Measurements from ENCODE around the gene ANKS1B. TPM values are rescaled to one million over a fixed set of nuclear protein-coding genes. Genes with fewer than 3 reads are reported as not detected.

The ANKS1B gene
- total RNA-seq, 1 experiment from 2014 or later: 5.8 TPM

DNA sequence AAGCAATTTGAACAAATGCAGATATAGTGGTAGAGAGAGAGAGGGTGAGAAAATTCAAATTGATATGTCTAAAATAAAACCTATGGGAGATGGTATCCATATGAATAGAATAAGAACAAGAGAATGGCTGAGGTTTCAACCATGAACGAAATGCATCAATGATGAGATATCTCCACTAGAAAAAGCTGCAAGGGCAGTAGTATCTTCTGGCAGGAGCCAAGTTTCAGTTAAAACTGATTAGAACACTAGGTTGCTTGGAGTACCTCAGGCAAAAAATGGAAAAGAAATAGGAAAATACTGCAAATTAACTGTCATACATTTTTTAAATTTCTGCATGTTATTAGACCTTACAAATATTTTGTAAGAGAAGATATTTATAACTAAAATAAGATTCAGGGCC lies 151.3 kb downstream of the ANKS1B start:
- peaks cover 4% of the 10 kb centered on the region for H3K9me3 Mint-ChIP-seq
- H3K4me3 Mint-ChIP-seq: no peak overlapping the region
- no peak for ATAC-seq
- no peak overlapping the region for H3K27ac Mint-ChIP-seq
- H3K27me3 Mint-ChIP-seq (ENCODE audit: low read depth): no peaks in the 10 kb centered on the region
- H3K36me3 Mint-ChIP-seq: no peaks in the 10 kb centered on the region
- ChIA-PET POLR2A (no interaction called here), CTCF (no interaction called here)
- TF ChIP-seq CREM (CRISPR knock-in tag; IDR thresholded peaks at IDR 0.05) (no peak), HMGA2 (CRISPR knock-in tag; IDR thresholded peaks at IDR 0.05) (no peak), GRHL2 (CRISPR knock-in tag; IDR thresholded peaks at IDR 0.05; ENCODE audit: insufficient replicate concordance, severe bottlenecking) (no peak), MYBL2 (CRISPR knock-in tag; IDR thresholded peaks at IDR 0.05) (no peak), ZNF317 (CRISPR knock-in tag; IDR thresholded peaks at IDR 0.05; ENCODE audit: borderline replicate concordance, low read depth) (no peak), FOXP1 (CRISPR knock-in tag; IDR thresholded peaks at IDR 0.05; ENCODE audit: borderline replicate concordance) (no peak), NR3C1 (CRISPR knock-in tag; conservative IDR thresholded peaks at IDR 0.05; ENCODE audit: low read depth) (no peak), ZBTB43 (CRISPR knock-in tag; IDR thresholded peaks at IDR 0.05) (no peak), ZNF425 (CRISPR knock-in tag; conservative IDR thresholded peaks at IDR 0.05) (no peak)
- H3K4me1 Mint-ChIP-seq: peaks cover 4% of the 10 kb centered on the region; the same call in 1 of the 2 replicates
- DNase-seq (ENCODE audit: low spot score): no peak

DNA sequence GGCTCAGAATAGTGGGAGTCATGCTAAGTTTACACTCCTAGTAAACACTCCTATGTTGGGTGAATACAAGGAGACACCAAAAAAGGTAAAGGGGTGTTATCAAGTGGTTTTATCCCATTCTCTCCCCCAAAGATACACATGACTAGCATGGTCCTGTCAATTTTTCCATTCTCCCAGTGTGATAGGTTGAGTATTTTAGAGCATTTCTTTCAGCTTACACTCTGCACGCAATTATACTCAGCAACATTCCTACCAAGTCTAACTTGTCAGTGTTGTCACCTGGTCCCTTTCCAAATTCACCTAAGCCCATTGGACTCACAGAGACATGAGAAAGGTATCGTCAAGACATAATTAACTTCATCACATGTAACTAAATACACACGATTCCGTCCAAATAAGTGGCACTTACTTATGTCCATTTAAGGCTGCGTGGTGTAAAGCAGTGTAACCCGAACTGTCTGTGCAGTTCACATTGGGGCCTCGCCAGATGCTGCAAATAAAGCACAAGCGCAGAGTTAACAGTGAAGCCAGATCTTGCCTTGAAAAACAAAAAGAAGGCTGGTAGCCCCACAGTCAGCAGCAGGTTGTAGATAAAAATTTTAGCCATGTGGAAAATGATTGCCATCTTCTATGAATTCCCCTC lies 159.7 kb downstream of the ANKS1B start:
- Mint-ChIP-seq H3K27ac (no peak overlapping the region), H3K4me1 (no peaks in the 10 kb centered on the region), H3K4me3 (no peak overlapping the region), H3K9me3 (peaks cover 8% of the 10 kb centered on the region), H3K36me3 (no peaks in the 10 kb centered on the region), H3K27me3 (ENCODE audit: low read depth) (no peaks in the 10 kb centered on the region)
- TF ChIP-seq ZNF416 (CRISPR knock-in tag; IDR thresholded peaks at IDR 0.05): no peak
- no peak for TF ChIP-seq ZNF219 (CRISPR knock-in tag; IDR thresholded peaks at IDR 0.05; ENCODE audit: borderline replicate concordance)
- POLR2A ChIA-PET: no interaction called here
- CTCF ChIA-PET: interaction anchor here (1.2 kb wide), 1 partner anchor 330 kb away, joined by 4 read pairs; no protein-coding TSS in a partner anchor
- DNase-seq (ENCODE audit: low spot score): no peak
- no peak for ATAC-seq

- Mint-ChIP-seq H3K27ac (no peak overlapping the region), H3K36me3 (no peaks in the 10 kb centered on the region), H3K27me3 (ENCODE audit: low read depth) (no peaks in the 10 kb centered on the region; the same call in 1 of the 2 replicates), H3K9me3 (no peaks in the 10 kb centered on the region), H3K4me1 (no peaks in the 10 kb centered on the region), H3K4me3 (no peak overlapping the region)
- ATAC-seq (peak; percentile 67), DNase-seq (ENCODE audit: low spot score) (no peak)
- POLR2A ChIA-PET: no interaction called here
- CTCF ChIA-PET: no interaction called here
- TF ChIP-seq JAZF1 (CRISPR knock-in tag; IDR thresholded peaks at IDR 0.05): no peak
- TF ChIP-seq ZMAT4 (CRISPR knock-in tag; IDR thresholded peaks at IDR 0.05): no peak
- TF ChIP-seq SMAD4 (CRISPR knock-in tag; IDR thresholded peaks at IDR 0.05): no peak
- no peak for TF ChIP-seq ZNF416 (CRISPR knock-in tag; IDR thresholded peaks at IDR 0.05)
- TF ChIP-seq GABPB1 (CRISPR knock-in tag; IDR thresholded peaks at IDR 0.05): no peak
- TF ChIP-seq IRF1 (CRISPR knock-in tag; IDR thresholded peaks at IDR 0.05): no peak
- no peak for TF ChIP-seq ZNF121 (CRISPR knock-in tag; IDR thresholded peaks at IDR 0.05)
- TF ChIP-seq GRHL2 (CRISPR knock-in tag; IDR thresholded peaks at IDR 0.05; ENCODE audit: insufficient replicate concordance, severe bottlenecking): no peak
- TF ChIP-seq TEAD1 (CRISPR knock-in tag; IDR thresholded peaks at IDR 0.05): no peak
- no peak for TF ChIP-seq NR1H2 (CRISPR knock-in tag; IDR thresholded peaks at IDR 0.05)
- no peak for TF ChIP-seq ZNF281 (CRISPR knock-in tag; IDR thresholded peaks at IDR 0.05)
- TF ChIP-seq ZNF671 (CRISPR knock-in tag; IDR thresholded peaks at IDR 0.05): no peak
- TF ChIP-seq, protein P1, sequence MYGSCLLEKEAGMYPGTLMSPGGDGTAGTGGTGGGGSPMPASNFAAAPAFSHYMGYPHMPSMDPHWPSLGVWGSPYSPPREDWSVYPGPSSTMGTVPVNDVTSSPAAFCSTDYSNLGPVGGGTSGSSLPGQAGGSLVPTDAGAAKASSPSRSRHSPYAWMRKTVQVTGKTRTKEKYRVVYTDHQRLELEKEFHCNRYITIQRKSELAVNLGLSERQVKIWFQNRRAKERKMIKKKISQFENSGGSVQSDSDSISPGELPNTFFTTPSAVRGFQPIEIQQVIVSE (CRISPR knock-in tag; IDR thresholded peaks at IDR 0.05; ENCODE audit: borderline replicate concordance): no peak
- TF ChIP-seq, protein P2, sequence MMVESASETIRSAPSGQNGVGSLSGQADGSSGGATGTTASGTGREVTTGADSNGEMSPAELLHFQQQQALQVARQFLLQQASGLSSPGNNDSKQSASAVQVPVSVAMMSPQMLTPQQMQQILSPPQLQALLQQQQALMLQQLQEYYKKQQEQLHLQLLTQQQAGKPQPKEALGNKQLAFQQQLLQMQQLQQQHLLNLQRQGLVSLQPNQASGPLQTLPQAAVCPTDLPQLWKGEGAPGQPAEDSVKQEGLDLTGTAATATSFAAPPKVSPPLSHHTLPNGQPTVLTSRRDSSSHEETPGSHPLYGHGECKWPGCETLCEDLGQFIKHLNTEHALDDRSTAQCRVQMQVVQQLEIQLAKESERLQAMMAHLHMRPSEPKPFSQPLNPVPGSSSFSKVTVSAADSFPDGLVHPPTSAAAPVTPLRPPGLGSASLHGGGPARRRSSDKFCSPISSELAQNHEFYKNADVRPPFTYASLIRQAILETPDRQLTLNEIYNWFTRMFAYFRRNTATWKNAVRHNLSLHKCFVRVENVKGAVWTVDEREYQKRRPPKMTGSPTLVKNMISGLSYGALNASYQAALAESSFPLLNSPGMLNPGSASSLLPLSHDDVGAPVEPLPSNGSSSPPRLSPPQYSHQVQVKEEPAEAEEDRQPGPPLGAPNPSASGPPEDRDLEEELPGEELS (CRISPR knock-in tag; IDR thresholded peaks at IDR 0.05): no peak
These were observed 162.5 kb downstream of the ANKS1B start for GRCh38 chr12:99822273-99822672.
